ENCODE measurements around the gene MYMX.
"Not testable (repeated sequence)": the region's sequence is repeated elsewhere in the genome, so short reads cannot be mapped to it uniquely, and the experiment has no call there.

MYMX gene

GRCh38 chr6:44216677-44217331 lies at the start of gene MYMX:
Gene MYMX (plus strand): TSS chr6:44216926. CDS start chr6:44217472, 546 bp downstream.
- peak; percentile 48 for DNase-seq

GRCh38 chr6:44167567-44167966 lies 49.2 kb upstream of the MYMX start:
- DNase-seq: no peak

GRCh38 chr6:44169154-44169553 lies 47.6 kb upstream of the MYMX start:
- no peak for DNase-seq

- no peak for DNase-seq
Observed at GRCh38 chr6:44169886-44170570, 46.7 kb upstream of the MYMX start.

- DNase-seq: no peak
Observed at GRCh38 chr6:44171899-44172546, 44.7 kb upstream of the MYMX start.

- DNase-seq: peak; percentile 78
Observed at GRCh38 chr6:44172731-44173500, 43.8 kb upstream of the MYMX start.

GRCh38 chr6:44176130-44176761 lies 40.5 kb upstream of the MYMX start:
- DNase-seq: no peak

GRCh38 chr6:44176762-44177509 lies 39.8 kb upstream of the MYMX start:
- peak; percentile 8 for DNase-seq

- DNase-seq: no peak
Observed at GRCh38 chr6:44177691-44178423, 38.9 kb upstream of the MYMX start.

- DNase-seq: no peak
Observed at GRCh38 chr6:44178424-44179071, 38.2 kb upstream of the MYMX start.

- no peak for DNase-seq
Observed at GRCh38 chr6:44179072-44179536, 37.6 kb upstream of the MYMX start.

GRCh38 chr6:44179648-44180047 lies 37.1 kb upstream of the MYMX start:
- DNase-seq: no peak

- no peak for DNase-seq
Observed at GRCh38 chr6:44180406-44180805, 36.3 kb upstream of the MYMX start.

GRCh38 chr6:44180886-44181285 lies 35.8 kb upstream of the MYMX start:
- DNase-seq: no peak

- DNase-seq: not testable (repeated sequence)
Observed at GRCh38 chr6:44181784-44182183, 34.9 kb upstream of the MYMX start.

- DNase-seq: no peak
Observed at GRCh38 chr6:44182911-44183390, 33.8 kb upstream of the MYMX start.

GRCh38 chr6:44183783-44184182 lies 32.9 kb upstream of the MYMX start:
- DNase-seq: no peak

GRCh38 chr6:44185356-44185755 lies 31.4 kb upstream of the MYMX start:
- DNase-seq: not testable (repeated sequence)

- DNase-seq: no peak
Observed at GRCh38 chr6:44185953-44186634, 30.6 kb upstream of the MYMX start.

- no peak for DNase-seq
Observed at GRCh38 chr6:44186635-44187025, 30.1 kb upstream of the MYMX start.
